Suprapubic skin (tissue), 4 donors: ENCODE data around the gene TXNDC17. TPM values are rescaled to one million over a fixed set of nuclear protein-coding genes. Genes with fewer than 3 reads are reported as not detected.

Source experiments
- DNase-seq, 2 donors: peaks; one replicate each; pipeline ENCODE4 v3.0.0-alpha.2; 2019; ENCODE audit warnings: low spot score in 2 of 2
- H3K27ac ChIP-seq: fragments of 200-600 bp; sonication (generic); one replicate; pipeline ENCODE4 v1.5.1; 2019
- H3K27me3 ChIP-seq: fragments of 200-600 bp; sonication (generic); one replicate; pipeline ENCODE4 v1.5.1; 2019
- H3K36me3 ChIP-seq: fragments of 200-600 bp; sonication (generic); one replicate; pipeline ENCODE4 v1.5.1; 2019
- H3K4me1 ChIP-seq: fragments of 200-600 bp; sonication (generic); one replicate; pipeline ENCODE4 v1.5.1; 2019
- H3K4me3 ChIP-seq: fragments of 200-600 bp; sonication (generic); one replicate; pipeline ENCODE4 v1.5.1; 2019; ENCODE audit warnings: mild to moderate bottlenecking
- H3K9me3 ChIP-seq: fragments of 200-600 bp; sonication (generic); one replicate; pipeline ENCODE4 v1.5.1; 2019
- EP300 ChIP-seq: sonication (generic); formaldehyde crosslinking; IDR thresholded peaks from one replicate; pipeline ENCODE4 v1.6.1; 2017; ENCODE audit warnings: antibody characterized with exemption
- POLR2A ChIP-seq, 2 donors: fragments of 450-650 bp; IDR thresholded peaks; one replicate each; pipeline ENCODE4 v1.6.1; 2017; ENCODE audit warnings: antibody characterized with exemption in 2 of 2, mild to moderate bottlenecking in 2 of 2, moderate library complexity in 2 of 2
- POLR2AphosphoS5 ChIP-seq, 3 donors: sonication (generic); formaldehyde crosslinking; IDR thresholded peaks; one replicate each; pipeline ENCODE4 v1.6.1; 2017; ENCODE audit warnings: antibody characterized with exemption in 3 of 3
- WGBS: methylation state at CpG from one replicate; pipeline ENCODE4 v1.1.5; 2018; 5-methylcytosine and 5-hydroxymethylcytosine counted together
- total RNA-seq, 4 donors: library from RNA; depleted of rRNA; stranded (reverse); fragments of >200 nt; gene quantifications; one replicate each; pipeline ENCODE4 v1.1.0, GENCODE V29; 2016
- TF ChIP-seq, protein P1 (sequence below), 2 donors: fragments of 200-600 bp in 1 of 2; fragments of 450-650 bp in 1 of 2; sonication (generic) in 1 of 2; IDR thresholded peaks; one replicate each; pipeline ENCODE4 v1.5.1; 2016 to 2019; ENCODE audit warnings: antibody characterized with exemption in 2 of 2, mild to moderate bottlenecking in 1 of 2, moderate library complexity in 1 of 2

Gene TXNDC17
- total RNA-seq, 4 donors from 2014 or later = 30.0 to 153 (median 92.9) TPM

DNA sequence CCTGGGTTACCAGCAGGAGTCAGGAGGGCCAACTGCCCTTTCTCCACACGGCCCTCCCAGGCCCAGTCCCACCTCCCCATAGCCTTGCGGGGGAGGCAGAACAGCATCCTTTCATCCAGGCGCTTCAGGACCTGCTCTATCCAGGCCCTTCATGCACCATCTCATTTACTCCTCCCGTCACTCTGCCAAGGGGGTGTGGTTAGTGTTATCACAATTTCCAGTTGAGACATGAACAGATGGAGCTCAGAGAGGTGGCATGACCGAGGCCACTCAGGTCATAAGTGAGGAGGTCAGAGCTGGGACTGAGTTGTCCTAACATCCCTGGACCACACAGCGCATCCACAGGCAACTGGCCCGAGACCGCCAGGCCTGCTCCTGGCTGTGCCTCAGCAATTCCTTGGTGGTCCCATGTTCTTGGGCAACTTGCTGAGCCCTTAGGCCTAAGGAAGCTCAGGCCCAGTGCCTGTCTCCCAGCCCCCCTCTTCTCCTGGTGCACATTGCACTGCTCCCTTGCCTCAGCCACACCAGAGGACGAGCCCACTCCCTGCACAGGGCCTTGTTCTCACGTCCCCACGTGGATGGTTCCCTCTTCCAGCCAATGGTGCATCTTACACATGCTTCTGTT lies 34.5 kb downstream of the TXNDC17 start:
- TF ChIP-seq, protein P1, sequence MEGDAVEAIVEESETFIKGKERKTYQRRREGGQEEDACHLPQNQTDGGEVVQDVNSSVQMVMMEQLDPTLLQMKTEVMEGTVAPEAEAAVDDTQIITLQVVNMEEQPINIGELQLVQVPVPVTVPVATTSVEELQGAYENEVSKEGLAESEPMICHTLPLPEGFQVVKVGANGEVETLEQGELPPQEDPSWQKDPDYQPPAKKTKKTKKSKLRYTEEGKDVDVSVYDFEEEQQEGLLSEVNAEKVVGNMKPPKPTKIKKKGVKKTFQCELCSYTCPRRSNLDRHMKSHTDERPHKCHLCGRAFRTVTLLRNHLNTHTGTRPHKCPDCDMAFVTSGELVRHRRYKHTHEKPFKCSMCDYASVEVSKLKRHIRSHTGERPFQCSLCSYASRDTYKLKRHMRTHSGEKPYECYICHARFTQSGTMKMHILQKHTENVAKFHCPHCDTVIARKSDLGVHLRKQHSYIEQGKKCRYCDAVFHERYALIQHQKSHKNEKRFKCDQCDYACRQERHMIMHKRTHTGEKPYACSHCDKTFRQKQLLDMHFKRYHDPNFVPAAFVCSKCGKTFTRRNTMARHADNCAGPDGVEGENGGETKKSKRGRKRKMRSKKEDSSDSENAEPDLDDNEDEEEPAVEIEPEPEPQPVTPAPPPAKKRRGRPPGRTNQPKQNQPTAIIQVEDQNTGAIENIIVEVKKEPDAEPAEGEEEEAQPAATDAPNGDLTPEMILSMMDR (IDR thresholded peaks at IDR 0.05) = no peak
- TF ChIP-seq POLR2A (IDR thresholded peaks at IDR 0.05) (no peak), POLR2AphosphoS5 (IDR thresholded peaks at IDR 0.05) (no peak), EP300 (no peak)
- DNase-seq = no peak
- Histone ChIP-seq H3K4me3 (no peak overlapping the region), H3K27ac (no peak overlapping the region), H3K9me3 (no peaks in the 10 kb centered on the region), H3K4me1 (no peaks in the 10 kb centered on the region), H3K36me3 (no peaks in the 10 kb centered on the region), H3K27me3 (peaks cover 30% of the 10 kb centered on the region)
- WGBS = 62% methylated on average over 7 of the region's 11 CpGs

DNA sequence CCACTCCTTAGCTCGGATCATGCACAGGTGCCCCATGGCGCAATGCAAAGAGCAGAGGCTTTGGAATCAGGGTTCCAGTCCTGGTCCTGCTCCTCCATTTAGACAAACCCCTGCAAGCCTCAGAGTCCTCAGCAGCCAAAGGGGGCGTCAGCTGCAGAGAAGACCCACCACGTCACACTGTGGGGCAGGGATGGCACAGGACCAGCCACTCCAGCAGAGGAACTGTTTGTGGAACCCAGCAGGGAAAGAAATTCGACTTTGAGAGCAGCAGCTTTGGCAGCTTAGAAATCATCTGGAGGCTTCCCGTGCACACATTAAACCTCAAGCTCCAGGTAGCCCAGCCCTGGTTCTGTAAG lies 35.9 kb downstream of the TXNDC17 start:
- no peak overlapping the region for H3K27ac ChIP-seq
- 75% methylated on average over 5 of the region's 6 CpGs for WGBS
- no peak for DNase-seq
- peaks cover 34% of the 10 kb centered on the region for H3K27me3 ChIP-seq
- no peak overlapping the region for H3K4me3 ChIP-seq
- TF ChIP-seq POLR2A (IDR thresholded peaks at IDR 0.05) (no peak), EP300 (no peak), POLR2AphosphoS5 (IDR thresholded peaks at IDR 0.05) (no peak)
- TF ChIP-seq, protein P1 (IDR thresholded peaks at IDR 0.05) = no peak
- no peaks in the 10 kb centered on the region for H3K4me1 ChIP-seq
- no peaks in the 10 kb centered on the region for H3K36me3 ChIP-seq
- no peaks in the 10 kb centered on the region for H3K9me3 ChIP-seq

DNA sequence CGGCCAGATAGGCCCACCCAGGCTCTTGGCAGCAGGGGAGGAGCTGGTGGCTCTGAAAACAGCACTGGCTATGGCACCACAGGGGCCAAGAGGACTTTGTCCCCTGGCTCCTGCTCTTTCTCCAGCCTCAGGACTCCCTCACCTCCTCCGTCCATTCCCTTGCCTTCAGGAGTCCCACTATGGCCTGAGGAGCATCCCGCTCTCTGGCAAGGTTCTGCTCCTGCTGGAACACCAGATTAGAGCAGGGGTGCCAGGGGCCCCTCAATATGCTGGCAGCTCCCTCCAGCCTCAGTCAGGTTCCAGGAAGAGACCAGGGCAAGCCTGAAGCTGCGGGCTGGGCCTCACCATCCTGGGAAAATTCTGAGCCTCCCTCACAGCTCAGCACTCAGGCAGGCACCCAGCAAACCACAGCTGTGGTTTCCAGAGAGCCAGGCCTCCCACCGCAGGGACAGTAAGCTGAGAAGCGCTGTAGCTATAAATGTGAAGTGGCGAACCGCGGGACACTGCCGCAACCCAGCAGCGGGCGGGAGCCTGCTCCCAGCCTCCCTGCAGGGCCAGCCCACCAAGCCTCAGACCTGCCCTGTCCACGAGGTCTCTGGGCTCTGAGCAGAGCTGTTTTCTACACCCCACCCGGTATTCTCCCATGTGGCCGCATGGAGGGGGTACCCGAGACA lies 36.4 kb downstream of the TXNDC17 start:
- Histone ChIP-seq H3K4me3 (no peak overlapping the region), H3K9me3 (no peaks in the 10 kb centered on the region), H3K27me3 (peaks cover 34% of the 10 kb centered on the region), H3K27ac (no peak overlapping the region), H3K4me1 (no peaks in the 10 kb centered on the region), H3K36me3 (no peaks in the 10 kb centered on the region)
- TF ChIP-seq POLR2A (IDR thresholded peaks at IDR 0.05) = no peak
- no peak for TF ChIP-seq POLR2AphosphoS5 (IDR thresholded peaks at IDR 0.05)
- 55% methylated on average over 13 of the region's 16 CpGs for WGBS
- DNase-seq = no peak

DNA sequence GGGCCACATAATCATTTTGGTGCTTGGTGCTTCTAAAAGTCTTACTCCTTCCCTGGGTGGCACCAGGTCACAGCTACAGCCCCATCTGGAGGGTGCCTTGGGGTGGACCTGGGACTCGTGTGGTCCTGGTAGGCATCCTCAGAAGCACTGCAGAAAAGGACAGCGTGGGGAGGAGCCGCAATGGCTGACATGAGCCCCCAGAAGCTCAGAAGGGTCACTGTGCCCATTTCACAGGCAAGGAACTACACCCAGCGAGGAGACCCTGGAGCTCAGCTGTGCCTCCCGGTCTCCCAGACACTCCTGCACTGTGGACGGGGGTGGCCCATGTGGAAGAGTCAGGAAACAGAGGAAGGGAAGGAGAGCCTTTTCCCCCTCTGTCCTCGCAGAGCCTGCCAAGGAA lies 37.1 kb downstream of the TXNDC17 start:
- Histone ChIP-seq H3K36me3 (no peaks in the 10 kb centered on the region), H3K4me1 (no peaks in the 10 kb centered on the region), H3K4me3 (no peak overlapping the region), H3K27me3 (peaks cover 37% of the 10 kb centered on the region), H3K27ac (no peak overlapping the region), H3K9me3 (no peaks in the 10 kb centered on the region)
- no peak for TF ChIP-seq POLR2A (IDR thresholded peaks at IDR 0.05)
- TF ChIP-seq, protein P1 (IDR thresholded peaks at IDR 0.05) = no peak
- TF ChIP-seq EP300 = no peak
- no peak for TF ChIP-seq POLR2AphosphoS5 (IDR thresholded peaks at IDR 0.05)
- DNase-seq = no peak
- WGBS = 100% methylated on average over 1 of the region's 7 CpGs

DNA sequence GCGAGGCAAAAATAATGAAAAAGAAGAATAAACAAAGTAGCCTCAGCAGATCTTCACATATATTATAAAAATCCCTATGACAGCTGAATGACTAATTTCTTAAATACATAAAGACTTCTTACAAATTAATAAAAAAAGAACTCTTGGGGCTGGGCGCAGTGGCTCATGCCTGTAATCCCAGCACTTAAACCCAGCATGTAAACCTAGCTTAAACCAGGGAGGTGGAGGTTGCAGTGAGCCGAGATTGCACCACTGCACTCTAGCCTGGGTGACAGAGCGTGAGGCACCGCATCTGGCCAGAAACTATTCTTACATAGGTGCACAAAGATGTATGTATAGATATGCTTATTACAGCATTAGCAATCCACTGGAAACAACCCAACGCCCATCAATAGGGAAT lies 38.4 kb downstream of the TXNDC17 start:
- Histone ChIP-seq H3K4me3 (no peak overlapping the region), H3K27me3 (peaks cover 37% of the 10 kb centered on the region)
- 65% methylated on average over 6 of the region's 6 CpGs for WGBS

More for the DNA sequence above, 38.4 kb downstream of the TXNDC17 start:
- no peak overlapping the region for H3K27ac ChIP-seq
- no peaks in the 10 kb centered on the region for H3K9me3 ChIP-seq
- DNase-seq = no peak
- TF ChIP-seq EP300 (no peak), POLR2A (IDR thresholded peaks at IDR 0.05) (no peak), POLR2AphosphoS5 (IDR thresholded peaks at IDR 0.05) (no peak)
- TF ChIP-seq, protein P1 (IDR thresholded peaks at IDR 0.05) = no peak
- no peaks in the 10 kb centered on the region for H3K36me3 ChIP-seq
- H3K4me1 ChIP-seq = no peaks in the 10 kb centered on the region
